K562 (cell line): ENCODE results near the gene MEGF11.

Experiments used
- EZH2 ChIP-seq: IDR thresholded peaks from 2 replicates; pipeline ENCODE4 v1.6.1; 2012; ENCODE audit warnings: low read depth, mild to moderate bottlenecking, inconsistent platforms, low read length, borderline replicate concordance
- NFATC3 ChIP-seq: fragments of 450-650 bp; IDR thresholded peaks from 2 replicates; pipeline ENCODE4 v1.6.1; 2017; ENCODE audit warnings: mild to moderate bottlenecking

DNA sequence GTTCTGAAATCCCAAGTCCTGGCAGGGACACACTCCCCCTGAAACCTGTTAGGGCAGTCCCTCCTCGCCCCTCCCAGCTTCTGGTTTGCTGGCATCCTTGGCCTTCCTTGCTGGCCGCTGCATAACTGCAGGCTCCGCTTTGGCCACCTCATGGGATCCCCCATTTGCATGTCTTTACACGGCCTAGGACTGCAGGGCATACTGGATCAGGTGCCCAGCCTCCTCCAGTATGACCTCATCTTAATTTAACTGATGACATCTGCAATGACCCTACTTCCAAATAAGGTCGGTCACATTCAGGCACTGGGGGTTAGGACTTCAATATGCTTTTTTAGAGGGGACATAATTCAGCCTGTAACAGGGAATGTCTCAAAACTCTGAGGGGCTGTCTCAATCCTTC, 210.9 kb downstream of the MEGF11 start:
- no peak for TF ChIP-seq NFATC3
- no peak for TF ChIP-seq EZH2
